ENCODE measurements around the gene LCMT1.
"Not testable (repeated sequence)": the region's sequence is repeated elsewhere in the genome, so short reads cannot be mapped to it uniquely, and the experiment has no call there.

The LCMT1 gene

GRCh38 chr16:25155553-25156460 is 44.3 kb downstream of the LCMT1 start:
- Histone ChIP-seq H3K9me3 (ENCODE audit: control insufficient read depth, low read depth, low read length) (no peaks in the 10 kb centered on the region), H3K27ac (ENCODE audit: low read length) (no peak overlapping the region), H3K27me3 (ENCODE audit: control insufficient read depth, insufficient read depth, low read length) (no peaks in the 10 kb centered on the region), H3K36me3 (ENCODE audit: control insufficient read depth, low read depth, low read length) (peaks cover 24% of the 10 kb centered on the region), H3K4me1 (ENCODE audit: control insufficient read depth, low read depth, low read length) (no peaks in the 10 kb centered on the region), H3K9ac (ENCODE audit: low read length) (no peak overlapping the region), H3K4me3 (ENCODE audit: low read length) (no peak overlapping the region)

- Histone ChIP-seq H3K9me3 (ENCODE audit: control insufficient read depth, low read depth, low read length) (no peaks in the 10 kb centered on the region), H3K9ac (ENCODE audit: low read length) (no peak overlapping the region), H3K4me3 (ENCODE audit: low read length) (no peak overlapping the region), H3K27ac (ENCODE audit: low read length) (no peak overlapping the region), H3K4me1 (ENCODE audit: control insufficient read depth, low read depth, low read length) (no peaks in the 10 kb centered on the region), H3K27me3 (ENCODE audit: control insufficient read depth, insufficient read depth, low read length) (no peaks in the 10 kb centered on the region), H3K36me3 (ENCODE audit: control insufficient read depth, low read depth, low read length) (peaks cover 22% of the 10 kb centered on the region)
Observed at GRCh38 chr16:25157271-25157875, 45.8 kb downstream of the LCMT1 start.

GRCh38 chr16:25158401-25158800 is 46.9 kb downstream of the LCMT1 start:
- no peak overlapping the region for H3K4me3 ChIP-seq (ENCODE audit: low read length)
- no peaks in the 10 kb centered on the region for H3K9me3 ChIP-seq (ENCODE audit: control insufficient read depth, low read depth, low read length)
- H3K27ac ChIP-seq (ENCODE audit: low read length) = no peak overlapping the region
- no peak overlapping the region for H3K9ac ChIP-seq (ENCODE audit: low read length)
- H3K36me3 ChIP-seq (ENCODE audit: control insufficient read depth, low read depth, low read length) = peaks cover 21% of the 10 kb centered on the region
- no peaks in the 10 kb centered on the region for H3K27me3 ChIP-seq (ENCODE audit: control insufficient read depth, insufficient read depth, low read length)
- H3K4me1 ChIP-seq (ENCODE audit: control insufficient read depth, low read depth, low read length) = no peaks in the 10 kb centered on the region

GRCh38 chr16:25161753-25162367 is 50.3 kb downstream of the LCMT1 start:
- H3K9me3 ChIP-seq (ENCODE audit: control insufficient read depth, low read depth, low read length) = no peaks in the 10 kb centered on the region
- no peak overlapping the region for H3K9ac ChIP-seq (ENCODE audit: low read length)
- H3K27ac ChIP-seq (ENCODE audit: low read length) = no peak overlapping the region
- no peaks in the 10 kb centered on the region for H3K27me3 ChIP-seq (ENCODE audit: control insufficient read depth, insufficient read depth, low read length)
- no peak overlapping the region for H3K4me3 ChIP-seq (ENCODE audit: low read length)
- no peaks in the 10 kb centered on the region for H3K4me1 ChIP-seq (ENCODE audit: control insufficient read depth, low read depth, low read length)
- peaks cover 45% of the 10 kb centered on the region for H3K36me3 ChIP-seq (ENCODE audit: control insufficient read depth, low read depth, low read length)

- no peaks in the 10 kb centered on the region for H3K27me3 ChIP-seq (ENCODE audit: control insufficient read depth, insufficient read depth, low read length)
- no peaks in the 10 kb centered on the region for H3K4me1 ChIP-seq (ENCODE audit: control insufficient read depth, low read depth, low read length)
- no peak overlapping the region for H3K27ac ChIP-seq (ENCODE audit: low read length)
- H3K9ac ChIP-seq (ENCODE audit: low read length) = no peak overlapping the region
- no peaks in the 10 kb centered on the region for H3K9me3 ChIP-seq (ENCODE audit: control insufficient read depth, low read depth, low read length)
- H3K4me3 ChIP-seq (ENCODE audit: low read length) = no peak overlapping the region
- peaks cover 50% of the 10 kb centered on the region for H3K36me3 ChIP-seq (ENCODE audit: control insufficient read depth, low read depth, low read length)
Observed at GRCh38 chr16:25163683-25164082, 52.1 kb downstream of the LCMT1 start.

- Histone ChIP-seq H3K9me3 (ENCODE audit: control insufficient read depth, low read depth, low read length) (no peaks in the 10 kb centered on the region), H3K4me3 (ENCODE audit: low read length) (no peak overlapping the region), H3K4me1 (ENCODE audit: control insufficient read depth, low read depth, low read length) (no peaks in the 10 kb centered on the region), H3K27ac (ENCODE audit: low read length) (no peak overlapping the region), H3K27me3 (ENCODE audit: control insufficient read depth, insufficient read depth, low read length) (no peaks in the 10 kb centered on the region), H3K36me3 (ENCODE audit: control insufficient read depth, low read depth, low read length) (peaks cover 61% of the 10 kb centered on the region), H3K9ac (ENCODE audit: low read length) (no peak overlapping the region)
Observed at GRCh38 chr16:25165284-25165683, 53.7 kb downstream of the LCMT1 start.

GRCh38 chr16:25167920-25168319 is 56.4 kb downstream of the LCMT1 start:
- H3K36me3 ChIP-seq (ENCODE audit: control insufficient read depth, low read depth, low read length) = peaks cover 76% of the 10 kb centered on the region
- H3K9ac ChIP-seq (ENCODE audit: low read length); H3K27me3 ChIP-seq (ENCODE audit: control insufficient read depth, insufficient read depth, low read length); H3K9me3 ChIP-seq (ENCODE audit: control insufficient read depth, low read depth, low read length); H3K4me1 ChIP-seq (ENCODE audit: control insufficient read depth, low read depth, low read length); H3K27ac ChIP-seq (ENCODE audit: low read length); H3K4me3 ChIP-seq (ENCODE audit: low read length): not testable (repeated sequence)

GRCh38 chr16:25171390-25171789 is 59.8 kb downstream of the LCMT1 start:
- H3K4me3 ChIP-seq (ENCODE audit: low read length) = no peak overlapping the region
- H3K27ac ChIP-seq (ENCODE audit: low read length) = no peak overlapping the region
- no peak overlapping the region for H3K9ac ChIP-seq (ENCODE audit: low read length)
- H3K27me3 ChIP-seq (ENCODE audit: control insufficient read depth, insufficient read depth, low read length) = no peaks in the 10 kb centered on the region
- peaks cover 58% of the 10 kb centered on the region for H3K36me3 ChIP-seq (ENCODE audit: control insufficient read depth, low read depth, low read length)
- no peaks in the 10 kb centered on the region for H3K4me1 ChIP-seq (ENCODE audit: control insufficient read depth, low read depth, low read length)
- H3K9me3 ChIP-seq (ENCODE audit: control insufficient read depth, low read depth, low read length) = no peaks in the 10 kb centered on the region

- no peak overlapping the region for H3K4me3 ChIP-seq (ENCODE audit: low read length)
- H3K9me3 ChIP-seq (ENCODE audit: control insufficient read depth, low read depth, low read length) = no peaks in the 10 kb centered on the region
- H3K4me1 ChIP-seq (ENCODE audit: control insufficient read depth, low read depth, low read length) = no peaks in the 10 kb centered on the region
- H3K9ac ChIP-seq (ENCODE audit: low read length) = no peak overlapping the region
- no peaks in the 10 kb centered on the region for H3K27me3 ChIP-seq (ENCODE audit: control insufficient read depth, insufficient read depth, low read length)
- no peak overlapping the region for H3K27ac ChIP-seq (ENCODE audit: low read length)
- H3K36me3 ChIP-seq (ENCODE audit: control insufficient read depth, low read depth, low read length) = peaks cover 50% of the 10 kb centered on the region
Observed at GRCh38 chr16:25172831-25173230, 61.3 kb downstream of the LCMT1 start.

- peaks cover 49% of the 10 kb centered on the region for H3K36me3 ChIP-seq (ENCODE audit: control insufficient read depth, low read depth, low read length)
- H3K4me1 ChIP-seq (ENCODE audit: control insufficient read depth, low read depth, low read length) = no peaks in the 10 kb centered on the region
- no peak overlapping the region for H3K4me3 ChIP-seq (ENCODE audit: low read length)
- H3K9me3 ChIP-seq (ENCODE audit: control insufficient read depth, low read depth, low read length) = no peaks in the 10 kb centered on the region
- no peak overlapping the region for H3K9ac ChIP-seq (ENCODE audit: low read length)
- no peaks in the 10 kb centered on the region for H3K27me3 ChIP-seq (ENCODE audit: control insufficient read depth, insufficient read depth, low read length)
- H3K27ac ChIP-seq (ENCODE audit: low read length) = no peak overlapping the region
Observed at GRCh38 chr16:25174285-25174684, 62.7 kb downstream of the LCMT1 start.

GRCh38 chr16:25176136-25176535 is 64.6 kb downstream of the LCMT1 start:
- H3K27me3 ChIP-seq (ENCODE audit: control insufficient read depth, insufficient read depth, low read length) = no peaks in the 10 kb centered on the region
- H3K9ac ChIP-seq (ENCODE audit: low read length) = no peak overlapping the region
- no peaks in the 10 kb centered on the region for H3K4me1 ChIP-seq (ENCODE audit: control insufficient read depth, low read depth, low read length)
- no peak overlapping the region for H3K27ac ChIP-seq (ENCODE audit: low read length)
- no peak overlapping the region for H3K4me3 ChIP-seq (ENCODE audit: low read length)
- H3K9me3 ChIP-seq (ENCODE audit: control insufficient read depth, low read depth, low read length) = no peaks in the 10 kb centered on the region
- peaks cover 32% of the 10 kb centered on the region for H3K36me3 ChIP-seq (ENCODE audit: control insufficient read depth, low read depth, low read length)
